GM18873 (cell line): Measurements from ENCODE around the gene CACNB2.
"Not testable (repeated sequence)": the region's sequence is repeated elsewhere in the genome, so short reads cannot be mapped to it uniquely, and the experiment has no call there.

Experiments
- ATAC-seq: cut with Tn5 transposase; IDR thresholded peaks from one replicate; pipeline ENCODE4 v1.9.1; 2021; ENCODE audit warnings: mild to moderate bottlenecking, moderate library complexity, moderate number of reproducible peaks; ENCODE audit not compliant: unreplicated experiment, low FRiP score

CACNB2 gene

DNA sequence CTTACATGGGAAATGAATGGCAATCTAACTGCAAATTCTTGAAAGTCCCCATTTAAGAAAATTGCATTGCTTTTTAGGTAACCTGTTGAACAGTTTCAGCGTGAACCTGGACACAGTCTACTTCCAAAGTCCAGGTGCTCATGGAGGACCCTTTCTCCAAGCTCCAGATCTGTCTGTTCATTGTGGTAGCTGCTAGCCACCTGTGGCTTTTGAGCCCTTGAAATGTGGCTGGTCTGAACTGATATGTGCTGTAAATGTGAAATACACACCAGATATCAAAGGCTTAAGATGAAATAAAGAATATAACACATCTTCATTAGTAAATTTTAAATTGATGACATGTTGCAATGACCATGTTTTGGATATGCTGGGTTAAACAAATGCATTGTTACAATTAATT is 4.2 kb downstream of the CACNB2 start:
- no peak for ATAC-seq

DNA sequence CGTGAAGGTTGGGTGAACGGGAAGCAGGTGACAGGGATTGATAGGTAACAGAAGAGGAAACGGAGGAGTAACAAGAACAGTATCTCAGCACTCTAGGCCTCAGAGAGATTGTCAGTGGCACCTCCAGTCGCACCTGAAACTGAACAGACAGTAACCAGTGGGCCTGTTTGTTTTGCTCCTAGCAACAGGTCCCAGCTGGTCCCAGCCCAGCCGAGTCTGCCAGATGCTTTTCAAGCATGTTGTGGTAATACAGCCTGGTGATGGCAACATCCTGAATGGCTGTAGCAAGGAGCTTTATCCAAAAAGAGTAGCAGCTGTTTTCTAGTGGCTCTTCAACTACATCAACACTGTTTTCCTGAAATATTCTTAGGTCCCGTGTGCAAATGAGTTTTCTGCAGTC is 4.7 kb downstream of the CACNB2 start:
- no peak for ATAC-seq

DNA sequence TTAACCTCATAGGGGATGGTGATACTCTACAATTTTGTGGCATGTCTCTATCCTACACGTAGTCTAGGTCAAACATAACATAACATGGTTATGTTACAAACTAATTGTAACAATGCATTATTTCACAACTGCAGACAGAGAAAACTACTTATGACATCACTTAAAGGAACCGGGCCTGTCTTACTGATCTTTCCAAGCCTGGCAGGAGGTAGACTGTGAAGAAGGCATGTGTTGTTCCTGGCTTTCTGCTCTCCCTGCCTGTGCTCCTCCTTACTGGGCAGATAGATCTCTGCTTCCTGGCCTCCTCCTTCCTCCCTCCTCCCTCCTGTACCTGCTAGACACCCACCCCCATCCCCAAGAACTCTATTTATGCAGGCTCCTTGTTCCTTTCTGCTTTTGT is 5.4 kb downstream of the CACNB2 start:
- ATAC-seq = no peak

DNA sequence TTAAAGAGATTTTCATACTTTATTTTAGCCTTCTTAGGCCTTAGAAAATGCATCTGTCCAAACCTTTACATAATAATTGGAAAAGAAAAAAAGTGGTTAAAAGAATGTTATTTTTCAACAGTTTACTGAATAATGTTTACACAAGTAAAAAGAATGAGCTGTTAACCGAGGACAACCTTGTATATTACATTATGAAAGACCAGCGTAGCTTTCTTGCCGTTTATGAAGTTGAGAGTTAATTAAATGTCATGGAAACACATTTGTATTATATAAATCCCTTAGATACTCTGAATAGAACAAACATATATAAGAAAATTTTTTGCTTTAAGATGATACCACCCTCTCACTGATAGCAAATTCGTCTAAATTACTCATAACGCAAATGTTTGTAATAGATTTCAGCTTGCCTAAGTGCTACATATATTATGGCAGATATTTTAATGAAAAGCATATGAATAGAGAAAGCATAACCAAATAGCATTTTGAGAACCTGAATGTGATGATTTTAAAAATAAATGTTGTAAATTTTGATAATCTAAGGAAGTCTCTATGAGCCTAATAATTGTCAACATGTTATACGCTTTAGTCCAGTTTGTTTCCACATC is 9.1 kb downstream of the CACNB2 start:
- ATAC-seq = no peak

DNA sequence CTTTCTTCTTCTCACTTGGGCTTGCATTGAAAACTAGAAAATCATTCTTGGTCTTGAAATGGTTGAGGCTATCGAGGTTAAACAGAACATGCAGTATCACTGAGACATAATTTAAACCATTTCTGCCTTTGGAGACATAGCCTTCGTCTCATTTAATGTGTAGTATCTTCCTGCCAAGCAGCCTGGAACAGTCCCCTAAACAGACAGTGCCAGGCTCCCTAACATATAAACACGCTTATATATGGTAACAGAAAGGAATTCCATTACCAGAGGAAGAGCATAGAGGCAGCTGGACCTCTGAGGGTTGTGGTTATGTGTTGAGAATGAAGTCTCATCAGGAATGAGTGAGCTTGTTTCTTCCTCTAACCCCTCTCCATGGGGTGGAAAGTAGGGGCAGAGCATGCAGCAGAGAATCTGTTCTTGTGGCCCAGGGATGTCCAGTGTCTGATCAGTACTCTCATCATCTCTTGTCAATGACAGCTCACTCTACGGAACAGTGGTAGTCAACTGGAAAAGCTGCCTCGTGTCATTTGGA is 11.2 kb downstream of the CACNB2 start:
- ATAC-seq = no peak

DNA sequence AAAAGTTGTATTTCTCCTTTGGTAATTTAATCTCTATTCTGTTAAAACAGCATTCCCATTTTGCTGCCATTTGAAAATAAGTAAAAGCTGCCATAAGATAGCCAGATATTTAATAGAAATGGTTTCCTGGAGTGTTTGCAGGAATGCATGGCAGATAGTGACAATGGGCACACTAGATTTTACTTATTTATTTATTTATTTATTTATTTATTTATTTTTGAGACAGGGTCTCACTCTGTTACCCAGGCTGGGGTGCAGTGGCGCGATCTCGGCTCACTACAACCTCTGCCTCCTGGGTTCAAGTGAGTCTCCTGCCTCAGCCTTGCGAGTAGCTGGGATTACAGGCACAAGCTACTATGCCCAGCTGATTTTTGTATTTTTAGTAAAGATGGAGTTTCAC is 13.2 kb downstream of the CACNB2 start:
- not testable (repeated sequence) for ATAC-seq

DNA sequence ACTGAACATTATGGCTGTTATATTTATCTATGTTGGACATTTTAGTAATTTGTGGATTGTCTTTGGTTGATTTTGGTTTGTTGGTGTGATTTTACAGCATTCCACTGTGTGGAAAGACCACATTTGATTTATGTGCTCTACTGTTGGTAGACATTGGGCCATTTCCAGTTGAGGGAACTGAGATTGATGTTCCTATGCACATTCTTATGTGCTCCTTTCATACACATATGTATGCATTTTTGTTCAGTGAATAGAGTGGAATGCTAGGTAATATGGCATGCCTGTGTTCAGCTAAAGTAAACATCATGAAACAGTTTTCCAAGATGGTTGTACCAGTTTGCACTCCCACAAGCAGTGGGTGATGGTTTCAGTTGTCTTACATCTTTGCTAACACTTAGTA is 15.1 kb downstream of the CACNB2 start:
- ATAC-seq = no peak

DNA sequence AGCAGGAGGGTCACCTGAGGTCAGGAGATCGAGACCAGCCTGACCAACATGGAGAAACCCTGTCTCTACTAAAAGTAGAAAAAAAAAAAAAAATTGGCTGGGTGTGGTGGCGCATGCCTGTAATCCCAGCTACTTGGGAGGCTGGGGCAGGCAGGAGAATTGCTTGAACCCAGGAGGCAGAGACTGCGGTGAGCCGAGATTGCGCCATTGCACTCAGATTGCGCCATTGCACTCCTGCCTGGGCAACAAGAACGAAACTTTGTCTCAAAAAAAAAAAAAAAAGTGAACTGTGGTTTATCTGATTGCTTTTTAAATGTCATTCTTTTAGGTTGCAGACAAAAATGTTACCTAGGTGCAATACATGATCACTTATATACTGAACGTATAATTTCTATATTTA is 16.6 kb downstream of the CACNB2 start:
- ATAC-seq = not testable (repeated sequence)

DNA sequence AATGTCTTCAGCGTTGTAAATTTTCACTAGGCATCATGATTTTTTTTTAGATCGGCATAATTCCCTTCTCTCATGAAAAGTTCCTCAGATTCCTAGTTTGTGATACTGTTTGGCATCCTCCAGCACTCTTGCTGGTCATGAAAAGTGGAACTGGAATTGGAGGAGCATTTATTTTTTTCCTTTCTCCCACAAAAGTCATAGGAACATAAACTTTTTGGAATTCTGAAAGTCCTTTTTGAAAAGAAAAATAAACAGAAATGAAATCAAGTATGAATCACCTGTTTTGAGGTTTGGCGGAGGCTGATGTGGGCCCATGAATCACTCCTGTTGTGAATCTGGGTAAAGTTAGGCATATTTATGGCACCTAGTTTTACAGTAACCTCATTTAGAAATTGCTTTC is 17.7 kb downstream of the CACNB2 start:
- ATAC-seq = no peak

DNA sequence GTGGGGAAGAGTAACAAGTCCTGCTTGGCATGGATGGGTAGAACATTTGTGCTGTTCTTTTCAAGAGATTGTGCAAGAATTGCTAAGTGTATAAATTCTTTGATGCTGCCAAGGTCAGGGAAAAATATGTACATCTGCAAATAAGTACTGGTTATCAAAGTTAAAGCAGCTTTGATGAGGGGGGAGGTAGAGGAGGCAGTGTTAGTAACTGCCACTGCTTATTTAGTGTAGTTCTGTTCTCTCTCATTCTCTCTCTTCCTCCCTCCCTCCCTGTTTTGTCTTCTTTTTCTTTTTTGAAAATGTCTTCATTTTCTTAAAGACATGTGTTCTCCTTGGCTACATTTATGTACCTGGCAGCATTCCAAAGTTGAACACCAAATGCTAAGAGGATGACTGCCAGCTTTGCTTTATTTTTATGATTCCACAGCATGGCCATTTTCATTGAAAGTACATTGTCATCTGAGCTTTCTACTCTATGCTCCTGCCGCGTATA is 18.6 kb downstream of the CACNB2 start:
- no peak for ATAC-seq

DNA sequence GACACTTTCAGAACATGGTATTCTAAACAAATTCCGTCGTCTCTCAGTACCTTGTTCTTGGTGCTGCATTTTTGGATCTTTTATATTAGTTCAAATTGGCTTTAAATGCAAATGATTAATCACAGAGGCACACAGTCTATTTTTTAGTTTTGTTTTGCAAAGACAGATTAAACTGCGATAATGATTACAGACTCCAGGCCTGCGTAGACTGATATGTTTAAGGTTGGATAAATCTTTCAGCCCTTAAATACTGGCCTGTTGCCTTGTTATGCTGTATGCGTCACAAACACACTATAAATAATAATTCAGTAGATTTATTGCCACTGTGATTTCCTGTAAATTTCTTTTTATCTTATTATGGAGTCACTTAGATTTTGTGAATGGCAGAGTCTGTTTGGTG is 19.3 kb downstream of the CACNB2 start:
- ATAC-seq = no peak

DNA sequence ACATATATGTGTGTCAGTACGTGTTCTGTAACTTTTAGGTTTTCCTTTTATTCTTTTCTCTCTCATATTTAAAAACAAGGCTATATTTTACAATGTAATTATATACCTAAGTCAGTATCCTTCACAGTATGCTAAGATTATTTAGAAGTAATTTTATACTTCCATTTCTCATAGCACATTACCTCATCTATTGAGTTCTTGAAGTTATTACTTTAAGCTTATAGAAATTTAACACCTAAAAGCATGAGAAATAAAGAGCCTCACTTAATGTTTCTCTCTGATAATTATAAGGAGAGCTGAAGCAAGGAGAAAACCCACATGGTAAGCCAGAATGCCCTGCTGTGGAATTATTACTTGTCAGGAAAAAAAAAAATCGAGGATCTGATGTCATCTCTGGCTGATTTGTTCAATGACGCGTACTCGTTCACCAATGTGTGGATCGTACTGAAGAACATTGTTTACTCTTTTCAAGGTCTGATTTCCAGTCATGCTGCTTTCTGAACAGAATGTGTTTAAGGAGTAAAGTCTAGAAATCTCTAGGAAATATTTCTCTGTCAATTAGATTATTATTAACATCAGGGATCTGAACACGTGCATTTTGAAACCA is 21.9 kb downstream of the CACNB2 start:
- ATAC-seq = no peak

DNA sequence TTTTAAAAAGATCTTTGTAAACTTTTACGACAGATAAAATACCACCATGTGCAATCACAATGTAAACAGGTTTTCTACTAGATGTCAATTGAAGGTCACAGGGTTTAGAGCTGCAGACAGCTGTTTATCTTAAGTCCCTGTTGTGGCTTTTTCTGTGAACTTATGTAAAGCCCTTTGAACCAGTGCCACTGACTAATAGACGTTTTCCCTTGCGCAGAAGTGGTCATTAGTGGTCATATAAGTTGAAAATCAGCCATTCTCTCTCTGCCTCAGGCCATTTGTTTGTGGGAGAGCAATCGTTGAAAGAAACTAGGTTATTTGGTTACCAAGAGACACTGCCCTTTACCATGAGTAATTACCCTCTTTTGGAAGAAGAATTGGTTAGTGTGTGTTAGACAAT is 23.9 kb downstream of the CACNB2 start:
- ATAC-seq = no peak

DNA sequence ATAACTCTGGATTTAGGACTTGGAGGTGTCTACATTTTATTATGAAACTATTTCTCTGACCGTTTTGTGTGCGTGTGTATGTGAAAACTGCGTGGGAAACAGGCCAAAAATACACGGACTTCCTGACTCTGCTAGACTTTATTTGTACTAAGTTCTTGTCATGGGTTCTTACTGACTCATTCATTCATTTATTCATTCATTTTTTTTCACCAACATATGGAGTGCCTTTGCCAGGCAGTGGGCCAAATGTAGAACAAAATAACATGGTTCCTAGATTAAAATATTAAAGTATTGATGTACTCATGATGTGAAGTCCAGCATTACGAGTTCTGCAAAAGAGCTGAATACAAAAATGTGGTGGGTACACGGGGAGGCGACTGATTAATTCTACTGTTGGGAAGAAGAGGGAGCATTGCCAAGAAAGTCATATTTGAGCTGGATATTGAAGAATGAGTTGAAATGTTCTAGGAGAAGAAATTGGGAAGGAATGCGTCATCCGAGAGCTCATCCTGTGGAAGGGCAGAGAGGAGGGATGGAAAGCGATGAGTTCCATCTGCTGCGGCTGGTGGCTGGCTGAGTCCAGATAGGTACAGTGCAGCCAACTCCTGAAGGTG is 24.6 kb downstream of the CACNB2 start:
- no peak for ATAC-seq

DNA sequence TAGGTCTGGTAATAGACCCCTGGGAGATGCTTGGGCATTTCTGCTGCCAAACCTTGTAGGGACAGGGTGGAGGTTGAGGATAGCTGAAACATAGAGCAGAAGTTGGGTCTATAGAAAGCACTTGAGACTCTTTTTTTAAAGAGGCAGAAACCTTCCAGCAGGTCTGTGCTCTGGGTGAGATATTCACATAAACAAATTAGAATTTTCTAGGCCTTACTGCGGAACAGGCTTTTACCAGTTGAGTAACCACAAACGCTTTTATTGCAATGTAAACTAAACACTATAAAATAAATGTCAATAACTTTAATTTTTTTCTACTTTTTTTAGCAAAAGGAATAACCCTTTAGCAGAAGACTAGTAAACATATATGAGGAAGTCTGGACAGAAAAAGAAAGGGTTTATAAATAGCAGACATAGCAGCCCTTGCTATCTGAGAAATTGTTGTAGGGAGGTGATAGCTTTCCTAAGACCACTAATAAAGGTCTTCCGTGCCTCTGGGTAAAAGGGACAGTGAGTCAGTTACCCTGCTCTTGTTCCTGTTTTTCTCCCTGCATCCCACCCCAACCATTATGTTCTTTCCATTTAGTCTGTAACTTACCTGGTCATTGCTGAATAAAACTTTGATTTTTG is 38.7 kb downstream of the CACNB2 start:
- no peak for ATAC-seq

DNA sequence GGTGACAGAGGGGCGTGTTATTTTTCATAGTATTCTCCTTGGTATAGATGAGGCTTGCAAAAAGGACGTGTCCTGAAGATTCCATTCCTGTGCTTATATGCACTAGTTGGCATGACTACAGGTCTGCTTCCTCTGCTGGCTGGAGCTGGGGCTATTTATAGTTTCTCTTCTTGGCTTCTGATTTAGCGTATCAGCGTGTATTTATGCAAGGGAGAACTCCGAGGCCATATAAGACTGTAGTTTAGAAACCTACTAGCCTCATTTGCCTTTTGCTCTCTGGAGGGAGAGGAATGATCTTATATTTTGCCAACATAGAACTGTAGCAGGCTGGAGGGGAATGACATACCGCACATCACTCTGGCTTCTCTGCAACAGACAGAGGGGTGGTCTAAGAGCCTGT is 39.7 kb downstream of the CACNB2 start:
- no peak for ATAC-seq

DNA sequence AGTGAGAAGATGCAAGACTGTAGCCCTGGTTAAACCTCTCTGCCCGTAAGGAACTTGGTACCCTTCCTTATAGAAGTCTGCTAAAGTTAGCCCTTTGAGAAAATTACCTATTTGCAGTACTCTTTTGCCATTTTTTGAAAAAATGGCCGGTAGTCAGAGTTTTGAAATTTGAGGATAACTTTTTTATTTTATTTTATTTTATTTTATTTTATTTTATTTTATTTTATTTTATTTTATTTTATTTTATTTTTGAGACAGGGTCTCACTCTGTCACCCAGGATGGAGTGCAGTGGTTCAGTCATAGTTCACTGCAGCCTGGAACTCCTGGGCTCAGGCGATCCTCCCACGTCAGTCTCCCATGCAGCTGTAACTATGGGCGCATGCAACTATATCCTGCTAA is 41.2 kb downstream of the CACNB2 start:
- not testable (repeated sequence) for ATAC-seq

DNA sequence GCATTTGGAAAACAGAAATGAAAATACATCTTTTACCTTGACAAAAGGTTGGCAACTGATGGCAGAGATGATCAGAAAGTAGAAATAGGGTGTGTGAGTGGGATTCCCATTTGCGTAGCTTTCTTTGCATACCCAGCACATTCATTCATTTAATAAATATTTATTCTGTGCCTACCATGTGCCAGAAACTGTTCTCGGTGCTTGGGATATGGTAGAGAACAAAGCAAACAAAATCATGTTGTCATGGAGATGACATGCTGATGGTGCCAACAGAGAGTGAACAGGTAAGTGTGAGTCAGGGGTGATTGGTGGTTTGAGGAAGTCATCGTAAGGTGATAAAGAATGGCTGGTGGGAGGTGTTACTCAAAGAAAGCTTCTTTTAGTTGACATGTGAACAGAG is 45.4 kb downstream of the CACNB2 start:
- no peak for ATAC-seq

DNA sequence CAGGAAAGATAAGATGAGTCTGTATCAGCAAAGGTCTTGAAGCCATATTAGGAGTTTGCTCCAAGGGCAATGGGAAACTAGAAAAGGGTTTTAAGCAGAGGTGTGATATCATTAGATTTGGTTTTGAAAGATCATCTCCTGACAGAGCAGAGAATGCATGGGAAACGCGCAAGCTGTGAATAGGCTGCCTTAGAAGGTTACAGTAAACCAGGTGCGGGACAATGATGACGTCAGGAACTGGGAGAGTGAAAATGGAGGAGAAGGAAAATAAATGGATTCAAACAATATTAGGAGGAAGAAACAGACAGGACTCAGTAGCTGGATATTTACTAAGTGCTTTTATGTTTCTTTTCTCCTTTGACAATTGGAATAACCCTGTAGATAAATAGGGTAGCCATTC is 50.6 kb downstream of the CACNB2 start:
- no peak for ATAC-seq

DNA sequence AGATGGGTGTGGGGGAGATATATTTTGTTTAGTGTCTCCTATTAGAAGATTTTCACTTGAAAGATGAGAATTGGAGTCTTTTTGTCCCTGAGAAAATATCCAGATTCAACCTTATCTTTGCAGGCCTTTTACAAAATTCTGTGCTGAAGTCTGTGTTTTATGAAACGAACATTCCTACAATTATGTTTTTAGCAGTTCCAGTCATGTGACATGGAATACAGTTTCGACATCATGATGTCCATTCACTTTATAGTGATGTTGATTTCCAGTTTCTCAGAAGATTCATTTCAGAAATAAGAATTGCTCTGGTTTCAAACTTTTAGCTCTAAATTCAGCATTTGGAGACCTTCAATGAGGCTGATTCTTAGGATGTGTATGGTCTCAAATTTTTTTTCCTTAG is 54.4 kb downstream of the CACNB2 start:
- ATAC-seq = no peak

DNA sequence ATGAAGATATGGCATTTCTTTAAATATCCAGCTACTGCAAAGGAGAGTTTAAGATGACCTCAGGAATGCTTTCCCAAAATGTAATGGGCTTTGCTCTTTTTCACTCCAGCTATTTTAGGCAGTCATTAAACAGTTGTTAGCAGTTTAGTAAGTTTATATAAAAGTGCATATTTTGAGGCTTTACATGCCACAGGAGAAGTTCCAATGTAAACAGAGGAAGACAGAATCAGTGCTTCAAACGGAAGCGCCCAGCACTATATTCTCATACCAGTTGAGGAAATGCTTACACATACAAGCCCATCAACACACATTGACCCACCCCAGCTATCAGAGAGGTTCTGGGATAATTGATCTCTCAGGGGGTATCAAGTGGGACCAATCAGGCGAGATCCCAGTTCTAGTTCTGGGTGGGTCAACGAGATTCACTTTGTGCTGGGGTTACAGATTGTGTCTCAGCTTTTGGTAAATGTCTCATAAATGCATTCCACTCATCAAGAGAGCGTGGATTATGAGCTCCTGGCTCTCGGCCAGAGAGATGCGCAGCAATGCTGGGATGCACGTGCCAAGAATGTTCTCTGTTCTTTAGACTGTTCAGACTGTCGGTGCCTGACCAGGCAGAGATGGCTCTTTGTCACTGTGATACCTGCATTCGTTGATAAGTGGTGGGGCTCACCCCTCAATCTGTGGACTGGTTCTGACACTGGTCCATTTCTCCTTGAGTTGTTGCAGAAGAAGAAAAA is 55.0 kb downstream of the CACNB2 start:
- ATAC-seq = no peak
